Measurements from ENCODE around the gene TEKTIP1. TPM values are rescaled to one million over a fixed set of nuclear protein-coding genes. Genes with fewer than 3 reads are reported as not detected.
A peak's percentile ranks its signal among the peaks of the same experiment; 100 is the strongest.

The TEKTIP1 gene
- total and polyA plus RNA-seq, 9 of the 15 experiments (the other 6 are each of a cell fraction or from before 2014, with no cell fraction given) = 0.66 TPM; not detected in 8

GRCh38 chr19:3575260-3575741 lies 36.3 kb downstream of the TEKTIP1 start (continued):
- no peak for TF ChIP-seq RERE (CRISPR knock-in tag; IDR thresholded peaks at IDR 0.05; ENCODE audit: borderline replicate concordance)
- peak; percentile 16; the same call in 1 of the 2 replicates for TF ChIP-seq STAG1 (CRISPR knock-in tag; IDR thresholded peaks at IDR 0.05; ENCODE audit: borderline replicate concordance)
- TF ChIP-seq ESRRB (CRISPR knock-in tag; IDR thresholded peaks at IDR 0.05; ENCODE audit: borderline replicate concordance) = no peak
- TF ChIP-seq WHSC1 (IDR thresholded peaks at IDR 0.05; ENCODE audit: low read length) = no peak
- no peak for TF ChIP-seq FOXM1 (IDR thresholded peaks at IDR 0.05; ENCODE audit: low read depth)
- no peak for TF ChIP-seq FOXM1 (CRISPR knock-in tag; IDR thresholded peaks at IDR 0.05; ENCODE audit: low read depth)
- TF ChIP-seq MTA2 (IDR thresholded peaks at IDR 0.05; ENCODE audit: low read depth) = no peak
- TF ChIP-seq BMI1 (IDR thresholded peaks at IDR 0.05; ENCODE audit: low read length) = no peak
- no peak for TF ChIP-seq BRF1 (IDR thresholded peaks at IDR 0.05; ENCODE audit: borderline replicate concordance, extremely low read depth, insufficient read length)
- TF ChIP-seq TOE1 (IDR thresholded peaks at IDR 0.05; ENCODE audit: borderline replicate concordance) = no peak
- no peak for TF ChIP-seq TOE1 (CRISPR knock-in tag; IDR thresholded peaks at IDR 0.05; ENCODE audit: borderline replicate concordance, low read depth)
- TF ChIP-seq MAX (CRISPR knock-in tag; IDR thresholded peaks at IDR 0.05) = no peak
- TF ChIP-seq UBTF (IDR thresholded peaks at IDR 0.05; ENCODE audit: borderline replicate concordance in 1 of 2, low read depth in 2 of 2, low read length in 2 of 2) = no peak
- no peak for TF ChIP-seq PURB (CRISPR knock-in tag; IDR thresholded peaks at IDR 0.05; ENCODE audit: low read depth)
- TF ChIP-seq FOXO4 (CRISPR knock-in tag; IDR thresholded peaks at IDR 0.05) = no peak
- TF ChIP-seq ZNF324 (CRISPR knock-in tag; IDR thresholded peaks at IDR 0.05) = no peak
- TF ChIP-seq CXXC5 (CRISPR knock-in tag; IDR thresholded peaks at IDR 0.05) = no peak
- TF ChIP-seq ZBTB8A (IDR thresholded peaks at IDR 0.05; ENCODE audit: partially characterized antibody) = no peak
- peak; percentile 67 to 87 for TF ChIP-seq KDM1A (IDR thresholded peaks at IDR 0.05)
- peak; percentile 94 for TF ChIP-seq ZFP36 (IDR thresholded peaks at IDR 0.05; ENCODE audit: low read depth, low read length, partially characterized antibody)

Measured in K562 (cell line).